ENCODE results near the gene SERPINE1.

DNA sequence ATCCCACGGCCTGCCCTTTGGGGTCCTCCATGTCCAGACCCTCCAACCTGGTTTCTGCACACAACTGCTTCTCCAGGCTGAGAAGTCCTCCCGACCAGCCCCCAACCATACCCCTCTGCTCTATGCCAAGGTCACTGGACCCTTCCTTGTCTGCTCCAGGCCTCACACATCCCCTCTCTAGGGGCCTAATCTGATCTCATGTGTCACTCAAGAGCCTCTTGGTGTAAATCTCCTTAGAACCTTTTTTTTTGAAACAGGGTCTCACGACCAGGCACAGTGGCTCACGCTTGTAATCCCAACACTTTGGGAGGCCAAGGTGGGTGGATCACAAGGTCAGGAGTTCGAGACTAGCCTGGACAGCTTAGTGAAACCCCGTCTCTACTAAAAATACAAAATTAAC lies 17.5 kb upstream of the SERPINE1 start:
- TF ChIP-seq TEAD4 (IDR thresholded peaks at IDR 0.05) (no peak), CEBPB (IDR thresholded peaks at IDR 0.05) (no peak), EGR1 (IDR thresholded peaks at IDR 0.05) (no peak), NFIC (IDR thresholded peaks at IDR 0.05) (no peak), YY1 (IDR thresholded peaks at IDR 0.05; ENCODE audit: low read depth) (no peak), RAD21 (IDR thresholded peaks at IDR 0.05; ENCODE audit: low read depth) (no peak), EP300 (IDR thresholded peaks at IDR 0.05; ENCODE audit: borderline replicate concordance) (no peak), TAF1 (IDR thresholded peaks at IDR 0.05; ENCODE audit: low read depth) (no peak), FOXM1 (IDR thresholded peaks at IDR 0.05; ENCODE audit: borderline replicate concordance, low read depth) (no peak), CREB1 (IDR thresholded peaks at IDR 0.05; ENCODE audit: low read depth) (no peak), ZBTB7A (IDR thresholded peaks at IDR 0.05; ENCODE audit: low read depth) (no peak)
- TF ChIP-seq, protein P1, sequence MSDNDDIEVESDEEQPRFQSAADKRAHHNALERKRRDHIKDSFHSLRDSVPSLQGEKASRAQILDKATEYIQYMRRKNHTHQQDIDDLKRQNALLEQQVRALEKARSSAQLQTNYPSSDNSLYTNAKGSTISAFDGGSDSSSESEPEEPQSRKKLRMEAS (IDR thresholded peaks at IDR 0.05) = no peak
